Omental fat pad (tissue), 4 donors: ENCODE results near the gene DPP3. TPM values are rescaled to one million over a fixed set of nuclear protein-coding genes. Genes with fewer than 3 reads are reported as not detected.
"Not testable (repeated sequence)": the region's sequence is repeated elsewhere in the genome, so short reads cannot be mapped to it uniquely, and the experiment has no call there.

Experiments used
- ATAC-seq: fragments of 150-250 bp; one replicate; pipeline ENCODE4 v1.9.1; 2016; ENCODE audit warnings: mild to moderate bottlenecking, moderate library complexity; ENCODE audit not compliant: low FRiP score
- DNase-seq: peaks from one replicate; pipeline ENCODE4 v3.0.0-alpha.2; 2019; ENCODE audit warnings: low spot score
- CTCF ChIP-seq, 3 donors: fragments of 450-650 bp; IDR thresholded peaks; one replicate each; pipeline ENCODE4 v1.5.1; 2016 to 2017; ENCODE audit warnings: antibody characterized with exemption in 3 of 3, mild to moderate bottlenecking in 3 of 3, moderate library complexity in 2 of 3
- total RNA-seq, 4 donors: library from RNA; depleted of rRNA; stranded (reverse); fragments of >200 nt; gene quantifications; one replicate each; pipeline ENCODE4 v1.1.0, GENCODE V29; 2016

DPP3 gene
- 10 to 100 TPM; 13.9 to 23.9 (median 21.0) TPM for total RNA-seq

GRCh38 chr11:66480117-66480938 lies at the start of gene DPP3:
Gene DPP3 (plus strand): TSS chr11:66480434. CDS start chr11:66482201, 1,767 bp downstream.
- DNase-seq (peak; percentile 88), ATAC-seq (peak; percentile 96)
- TF ChIP-seq CTCF (IDR thresholded peaks at IDR 0.05): no peak

DNA sequence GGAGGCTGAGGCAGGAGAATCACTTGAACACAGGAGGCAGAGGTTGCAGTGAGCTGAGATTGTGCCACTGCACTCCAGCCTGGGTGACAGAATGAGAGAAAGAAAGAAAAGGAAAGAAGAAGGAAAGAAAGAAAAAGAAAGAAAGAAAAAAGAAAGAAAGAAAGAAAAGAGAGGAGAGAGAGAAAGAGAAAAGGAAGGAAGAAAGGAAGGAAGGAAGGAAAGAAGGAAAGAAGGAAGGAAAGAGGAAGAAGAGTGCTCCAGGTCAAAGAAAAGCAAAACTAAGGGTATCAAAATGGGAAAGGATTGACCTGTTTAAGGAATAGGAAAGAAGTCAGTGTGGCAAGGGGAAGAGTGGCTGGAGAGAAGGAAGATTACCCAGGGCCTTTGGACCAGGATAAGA lies 48.9 kb upstream of the DPP3 start:
- not testable (repeated sequence) for DNase-seq, ATAC-seq

DNA sequence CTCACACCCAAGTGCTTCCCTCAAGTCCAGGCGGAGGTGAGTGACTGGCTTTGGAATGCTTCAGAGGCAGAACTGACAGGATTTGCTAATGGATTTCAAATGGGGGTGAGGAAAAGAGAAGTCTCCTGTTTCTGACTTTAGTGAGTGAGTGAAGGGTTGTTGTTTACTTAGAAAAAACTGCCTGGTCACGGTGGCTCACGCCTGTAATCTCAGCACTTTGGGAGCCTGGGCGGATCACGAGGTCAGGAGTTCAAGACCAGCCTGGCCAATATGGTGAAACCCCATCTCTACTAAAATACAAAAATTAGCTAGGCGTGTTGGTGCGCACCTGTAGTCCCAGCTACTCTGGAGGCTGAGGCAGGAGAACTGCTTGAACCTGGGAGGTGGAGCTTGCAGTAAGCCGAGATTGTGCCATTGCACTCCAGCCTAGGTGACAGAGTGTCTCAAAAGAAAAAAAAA lies 48.3 kb upstream of the DPP3 start:
- not testable (repeated sequence) for ATAC-seq, DNase-seq

GRCh38 chr11:66432597-66432996 lies 47.6 kb upstream of the DPP3 start:
- no peak for TF ChIP-seq CTCF (IDR thresholded peaks at IDR 0.05)
- DNase-seq: no peak
- no peak for ATAC-seq

DNA sequence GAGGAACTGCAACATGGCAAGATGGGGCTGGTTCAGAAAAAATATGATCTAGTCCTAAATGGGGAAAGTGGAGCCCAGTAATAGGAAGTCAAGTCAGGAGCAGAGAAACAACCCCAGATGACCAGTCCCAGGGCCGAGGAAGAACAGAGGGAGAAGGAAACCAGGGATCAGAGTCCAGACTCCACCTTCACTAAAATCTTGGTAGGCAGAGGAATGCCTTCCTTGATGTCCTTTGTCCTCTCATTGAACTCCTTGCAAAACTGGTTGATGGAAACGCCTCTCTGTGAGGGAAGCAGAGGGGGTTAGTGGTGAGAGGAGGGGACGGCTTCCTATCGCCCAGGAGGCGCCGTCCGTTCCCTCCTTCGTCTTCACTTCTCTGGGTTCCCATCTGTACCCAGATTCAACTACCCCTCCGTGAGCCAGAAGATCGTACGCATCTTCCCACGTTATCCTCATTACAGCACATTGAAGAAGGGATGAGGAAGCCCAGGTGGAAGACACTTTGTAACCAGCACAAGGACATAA lies 42.2 kb upstream of the DPP3 start:
- no peak for TF ChIP-seq CTCF (IDR thresholded peaks at IDR 0.05)
- DNase-seq: no peak
- no peak for ATAC-seq

DNA sequence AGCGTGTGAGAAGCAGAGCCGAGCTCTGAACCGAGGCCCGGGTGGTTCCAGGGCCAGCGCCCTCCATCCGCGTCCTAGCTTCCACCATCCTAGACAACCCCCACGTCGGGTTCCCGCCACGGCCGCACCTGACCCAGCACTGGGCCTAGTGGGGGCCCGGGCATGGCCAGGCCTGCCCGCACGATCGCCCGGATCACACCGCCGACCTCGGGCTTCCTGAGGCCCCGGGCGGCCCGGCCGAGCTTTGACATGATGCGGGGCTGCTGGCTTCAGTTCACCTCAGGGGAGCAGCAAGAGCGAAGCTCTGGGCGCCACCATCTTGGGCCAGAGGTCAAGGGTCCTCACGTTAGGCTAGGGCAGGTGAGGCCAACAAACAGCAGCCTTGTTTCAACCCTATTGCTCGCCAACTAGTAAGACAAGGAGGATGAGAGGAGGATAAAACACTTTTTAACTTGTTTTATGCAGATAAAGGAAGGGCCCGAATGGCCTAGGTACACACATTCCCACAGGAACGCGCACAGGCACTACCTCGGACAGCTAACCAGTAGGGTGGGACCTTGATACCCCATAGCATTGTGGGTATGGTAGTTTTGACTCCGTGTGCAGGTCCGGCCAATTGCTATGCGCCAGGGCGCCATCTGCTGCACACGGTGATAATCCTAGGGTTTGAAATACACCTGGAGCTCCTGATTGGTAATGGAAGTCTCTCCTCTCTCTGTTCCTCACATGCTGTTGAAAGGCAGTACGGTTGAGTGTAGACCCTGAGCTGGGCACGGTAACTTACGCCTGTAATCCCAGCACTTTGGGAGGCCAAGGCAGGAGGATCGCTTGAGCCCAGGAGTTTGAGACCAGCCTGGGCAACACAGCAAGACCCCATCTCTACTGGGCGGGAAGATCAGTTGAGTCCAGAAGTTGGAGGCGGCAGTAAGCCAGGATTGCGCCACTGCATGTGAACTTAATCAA lies 41.4 kb upstream of the DPP3 start, which contains the start of gene MRPL11:
Gene MRPL11 (minus strand): TSS at position 345 of the 963 bp plus-strand sequence. CDS start 94 bp downstream, at position 251.
- no peak for TF ChIP-seq CTCF (IDR thresholded peaks at IDR 0.05)
- DNase-seq: peak; percentile 72
- ATAC-seq: peak; percentile 97

DNA sequence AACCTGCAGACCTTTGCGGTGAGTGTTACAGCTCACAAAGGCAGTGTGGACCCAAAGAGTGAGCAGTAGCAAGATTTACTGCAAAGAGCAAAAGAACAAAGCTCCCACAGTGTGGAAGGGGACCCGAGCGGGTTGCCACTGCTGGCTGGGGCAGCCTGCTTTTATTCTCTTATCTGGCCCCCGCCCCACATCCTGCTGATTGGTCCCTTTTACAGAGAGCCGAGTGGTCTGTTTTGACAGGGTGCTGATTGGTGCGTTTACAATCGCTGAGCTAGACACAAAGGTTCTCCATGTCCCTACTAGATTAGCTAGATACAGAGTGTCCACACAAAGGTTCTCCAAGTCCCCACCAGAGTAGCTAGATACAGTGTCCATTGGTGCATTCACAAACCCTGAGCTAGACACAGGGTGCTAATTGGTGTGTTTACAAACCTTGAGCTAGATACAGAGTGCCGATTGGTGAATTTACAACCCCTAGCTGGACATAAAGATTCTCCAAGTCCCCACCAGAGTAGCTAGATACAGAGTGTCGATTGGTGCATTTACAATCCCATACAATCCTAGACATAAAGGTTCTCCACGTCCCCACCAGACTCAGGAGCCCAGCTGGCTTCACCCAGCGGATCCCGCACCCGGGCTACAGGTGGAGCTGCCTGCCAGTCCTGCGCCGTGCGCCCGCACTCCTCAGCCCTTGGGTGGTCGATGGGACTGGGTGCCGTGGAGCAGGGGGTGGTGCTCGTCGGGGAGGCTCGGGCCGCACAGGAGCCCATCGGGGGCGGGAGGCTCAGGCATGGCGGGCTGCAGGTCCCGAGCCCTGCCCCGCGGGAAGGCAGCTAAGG lies 39.9 kb upstream of the DPP3 start:
- not testable (repeated sequence) for DNase-seq, ATAC-seq

DNA sequence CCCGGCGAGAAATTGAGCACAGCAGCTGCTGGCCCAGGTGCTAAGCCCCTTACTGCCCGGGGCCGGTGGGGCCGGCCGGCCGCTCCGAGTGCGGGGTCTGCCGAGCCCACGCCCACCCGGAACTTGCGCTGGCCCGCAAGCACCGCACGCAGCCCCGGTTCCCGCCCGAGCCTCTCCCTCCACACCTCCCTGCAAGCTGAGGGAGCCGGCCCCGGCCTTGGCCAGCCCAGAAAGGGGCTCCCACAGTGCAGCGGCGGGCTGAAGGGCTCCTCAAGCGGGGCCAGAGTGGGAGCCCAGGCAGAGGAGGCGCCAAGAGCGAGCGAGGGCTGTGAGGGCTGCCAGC lies 39.3 kb upstream of the DPP3 start:
- not testable (repeated sequence) for DNase-seq, ATAC-seq
